ENCODE measurements around the gene CST11.

Gene CST11

GRCh38 chr20:23419995-23420901 lies 32.4 kb downstream of the CST11 start:
- no peak for DNase-seq

GRCh38 chr20:23419657-23419994 lies 33.0 kb downstream of the CST11 start:
- DNase-seq, result no peak

- DNase-seq, result no peak
These were observed 34.8 kb downstream of the CST11 start for GRCh38 chr20:23417861-23418260.

GRCh38 chr20:23415959-23416583 lies 36.6 kb downstream of the CST11 start:
- DNase-seq, result no peak

- no peak for DNase-seq
These were observed 37.1 kb downstream of the CST11 start for GRCh38 chr20:23415555-23415954.

GRCh38 chr20:23414526-23415188 lies 38.0 kb downstream of the CST11 start:
- no peak for DNase-seq

GRCh38 chr20:23413862-23414422 lies 38.7 kb downstream of the CST11 start:
- no peak for DNase-seq

GRCh38 chr20:23412026-23412425 lies 40.6 kb downstream of the CST11 start:
- no peak for DNase-seq

GRCh38 chr20:23410916-23411695 lies 41.6 kb downstream of the CST11 start:
- DNase-seq, result no peak

- no peak for DNase-seq
These were observed 42.9 kb downstream of the CST11 start for GRCh38 chr20:23409800-23410199.

GRCh38 chr20:23408957-23409356 lies 43.7 kb downstream of the CST11 start:
- no peak for DNase-seq

- DNase-seq, result no peak
These were observed 44.8 kb downstream of the CST11 start for GRCh38 chr20:23407781-23408464.

GRCh38 chr20:23406880-23407279 lies 45.8 kb downstream of the CST11 start:
- no peak for DNase-seq

GRCh38 chr20:23404196-23404595 lies 48.5 kb downstream of the CST11 start:
- DNase-seq, result no peak

- no peak for DNase-seq
These were observed 48.9 kb downstream of the CST11 start for GRCh38 chr20:23403751-23404150.

- no peak for DNase-seq
These were observed 51.6 kb downstream of the CST11 start for GRCh38 chr20:23401051-23401450.
